B cell (primary cell): ENCODE data around the gene KDM5C. TPM values are rescaled to one million over a fixed set of nuclear protein-coding genes. Genes with fewer than 3 reads are reported as not detected.

ENCODE experiments used
- ATAC-seq: fragments of 200-7000 bp; cut with Tn5 transposase; one replicate; pipeline ENCODE4 v1.10.0; 2021; ENCODE audit warnings: low read depth, mild to moderate bottlenecking, moderate number of reproducible peaks, moderate library complexity
- CTCF ChIA-PET: fragments of 350-600 bp; sonication (Branson Sonifier 250); formaldehyde crosslinking; loops from one replicate; lab custom pipeline; 2021; ENCODE audit warnings: antibody characterized with exemption, inconsistent platforms; lab: Charles Lee
- POLR2A ChIA-PET: fragments of 350-600 bp; sonication (Branson Sonifier 250); formaldehyde crosslinking; loops from one replicate; lab custom pipeline; 2021; ENCODE audit warnings: antibody characterized with exemption; lab: Charles Lee
- DNase-seq: peaks from one replicate; pipeline ENCODE4 v3.0.0; 2013
- H2AFZ ChIP-seq: 2 replicates; pipeline ENCODE4 v1.6.1; 2012; ENCODE audit warnings: mild to moderate bottlenecking, low read depth, low read length; ENCODE audit not compliant: insufficient read depth, poor library complexity, severe bottlenecking
- H3K27ac ChIP-seq, 2 donors: 1 replicate in 1 of 2; 2 replicates in 1 of 2; pipeline ENCODE4 v1.5.1; 2012 to 2013; ENCODE audit warnings: low read length in 2 of 2, mild to moderate bottlenecking in 2 of 2, moderate library complexity in 1 of 2
- H3K27me3 ChIP-seq, 4 experiments: fragments of 200-600 bp in 1 of 4; sonication (generic) in 1 of 4; replicated peaks in 1 of 4; 1 replicate in 2 of 4; 2 replicates in 2 of 4; pipeline versions ENCODE4 v1.6.1 to v1.7.0; 2013 to 2016; ENCODE audit warnings: low read length in 3 of 4, mild to moderate bottlenecking in 2 of 4, mixed read lengths in 1 of 4, moderate library complexity in 1 of 4; ENCODE audit not compliant: insufficient read depth in 4 of 4, control insufficient read depth in 3 of 4; ENCODE audit errors: control extremely low read depth in 1 of 4
- H3K36me3 ChIP-seq, 2 experiments: replicated peaks in 1 of 2; 1 replicate in 1 of 2; 2 replicates in 1 of 2; pipeline versions ENCODE4 v1.6.1 to v1.7.1; 2013; ENCODE audit warnings: low read length in 1 of 2; ENCODE audit not compliant: insufficient read depth in 2 of 2, control insufficient read depth in 1 of 2; ENCODE audit errors: control extremely low read depth in 1 of 2, extremely low read depth in 1 of 2
- H3K4me1 ChIP-seq, 2 donors: fragments of 200-600 bp in 1 of 2; sonication (generic) in 1 of 2; 1 replicate in 1 of 2; 2 replicates in 1 of 2; pipeline versions ENCODE4 v1.5.1 to v1.6.1; 2013 to 2017; ENCODE audit warnings: low read length in 2 of 2; ENCODE audit not compliant: control insufficient read depth in 2 of 2, insufficient read depth in 2 of 2
- H3K4me2 ChIP-seq: replicated peaks from 2 replicates; pipeline ENCODE3; 2012; ENCODE audit warnings: mild to moderate bottlenecking, low read depth, low read length; ENCODE audit not compliant: poor library complexity, severe bottlenecking
- H3K4me3 ChIP-seq, 5 experiments: fragments of 200-600 bp in 1 of 5; sonication (generic) in 1 of 5; 1 replicate in 3 of 5; 2 replicates in 2 of 5; pipeline versions ENCODE4 v1.5.1 to v1.7.0; 2011 to 2016; ENCODE audit warnings: low read length in 4 of 5, mild to moderate bottlenecking in 4 of 5, low read depth in 2 of 5, control low read depth in 1 of 5, moderate library complexity in 1 of 5; ENCODE audit not compliant: insufficient read depth in 1 of 5; ENCODE audit errors: control extremely low read depth in 1 of 5, extremely low read depth in 1 of 5
- H3K79me2 ChIP-seq: fragments of 200-600 bp; sonication (generic); one replicate; pipeline ENCODE4 v1.6.0; 2016; ENCODE audit warnings: low read length; ENCODE audit not compliant: control insufficient read depth, insufficient read depth
- H3K9ac ChIP-seq: fragments of 200-600 bp; sonication (generic); 2 replicates; pipeline ENCODE4 v1.6.1; 2017; ENCODE audit warnings: mild to moderate bottlenecking, low read length, moderate library complexity
- H3K9me3 ChIP-seq, 3 donors: one replicate each; pipeline versions ENCODE4 v1.6.1 to v1.7.1; 2013; ENCODE audit warnings: low read length in 2 of 3; ENCODE audit not compliant: control insufficient read depth in 2 of 3, insufficient read depth in 1 of 3; ENCODE audit errors: control extremely low read depth in 1 of 3
- H4K20me1 ChIP-seq: 2 replicates; pipeline ENCODE4 v1.6.0; 2012; ENCODE audit warnings: mild to moderate bottlenecking, low read length; ENCODE audit not compliant: insufficient read depth, control insufficient read depth, poor library complexity, severe bottlenecking
- H3K27ac Mint-ChIP-seq: one replicate; pipeline ENCODE4 v1.8.0; 2021; ENCODE audit warnings: mixed read lengths
- H3K27me3 Mint-ChIP-seq: one replicate; pipeline ENCODE4 v1.8.0; 2021; ENCODE audit warnings: mixed read lengths
- H3K4me1 Mint-ChIP-seq: one replicate; pipeline ENCODE4 v1.8.0; 2021; ENCODE audit warnings: mixed read lengths
- H3K4me3 Mint-ChIP-seq: one replicate; pipeline ENCODE4 v1.8.0; 2021; ENCODE audit warnings: mixed read lengths
- H3K9me3 Mint-ChIP-seq: one replicate; pipeline ENCODE4 v1.8.0; 2022; ENCODE audit warnings: mixed read lengths; ENCODE audit not compliant: insufficient read depth
- EZH2 ChIP-seq: IDR thresholded peaks from 2 replicates; pipeline ENCODE4 v1.6.1; 2012; ENCODE audit warnings: borderline replicate concordance, low read depth, mild to moderate bottlenecking, moderate library complexity, low read length; ENCODE audit not compliant: insufficient read depth, poor library complexity, severe bottlenecking
- WGBS: methylation state at CpG from one replicate; pipeline ENCODE4 v1.1.5; 2013; ENCODE audit warnings: missing lambda C conversion rate; ENCODE audit not compliant: insufficient coverage; 5-methylcytosine and 5-hydroxymethylcytosine counted together
- intact Hi-C: fragments of 100-400 bp; cut with micrococcal nuclease; formaldehyde crosslinking; loops from one replicate; pipeline ENCODE4 v1.10.0; 2022
- polyA plus RNA-seq: library from polyadenylated mRNA; depleted of rRNA; stranded (reverse); fragments of >200 nt; gene quantifications from 2 replicates; pipeline ENCODE4 v1.2.3, GENCODE V29; 2012
- total RNA-seq, 2 donors: library from RNA; stranded (reverse); fragments of 120-200 nt in 1 of 2; gene quantifications; 1 replicate in 1 of 2; 2 replicates in 1 of 2; pipeline versions ENCODE4 v1.2.3 to v1.2.4, GENCODE V29; 2013 to 2022
- TF ChIP-seq, protein P1 (sequence below): fragments of 200-600 bp; IDR thresholded peaks from one replicate; pipeline ENCODE4 v1.8.0; 2022; ENCODE audit warnings: antibody characterized with exemption, mild to moderate bottlenecking

The KDM5C gene
- total and polyA plus RNA-seq, 2 donors (not counting 1 experiment from before 2014, with no cell fraction given), result 116 to 138 TPM

- H3K9me3 Mint-ChIP-seq, result no peaks in the 10 kb centered on the region
- H3K4me1 Mint-ChIP-seq, result peaks cover 2% of the 10 kb centered on the region
- Histone ChIP-seq H2AFZ (no peak overlapping the region), H3K4me3 (no peak overlapping the region), H3K9ac (no peak overlapping the region), H3K79me2 (no peaks in the 10 kb centered on the region), H3K4me1 (no peaks in the 10 kb centered on the region), H3K9me3 (no peaks in the 10 kb centered on the region), H3K36me3 (no peaks in the 10 kb centered on the region), H4K20me1 (no peaks in the 10 kb centered on the region), H3K27ac (no peak overlapping the region), H3K4me2 (no peak overlapping the region), H3K27me3 (no peaks in the 10 kb centered on the region)
- H3K27me3 Mint-ChIP-seq, result peaks cover 14% of the 10 kb centered on the region
- no peak for DNase-seq
- TF ChIP-seq, protein P1, sequence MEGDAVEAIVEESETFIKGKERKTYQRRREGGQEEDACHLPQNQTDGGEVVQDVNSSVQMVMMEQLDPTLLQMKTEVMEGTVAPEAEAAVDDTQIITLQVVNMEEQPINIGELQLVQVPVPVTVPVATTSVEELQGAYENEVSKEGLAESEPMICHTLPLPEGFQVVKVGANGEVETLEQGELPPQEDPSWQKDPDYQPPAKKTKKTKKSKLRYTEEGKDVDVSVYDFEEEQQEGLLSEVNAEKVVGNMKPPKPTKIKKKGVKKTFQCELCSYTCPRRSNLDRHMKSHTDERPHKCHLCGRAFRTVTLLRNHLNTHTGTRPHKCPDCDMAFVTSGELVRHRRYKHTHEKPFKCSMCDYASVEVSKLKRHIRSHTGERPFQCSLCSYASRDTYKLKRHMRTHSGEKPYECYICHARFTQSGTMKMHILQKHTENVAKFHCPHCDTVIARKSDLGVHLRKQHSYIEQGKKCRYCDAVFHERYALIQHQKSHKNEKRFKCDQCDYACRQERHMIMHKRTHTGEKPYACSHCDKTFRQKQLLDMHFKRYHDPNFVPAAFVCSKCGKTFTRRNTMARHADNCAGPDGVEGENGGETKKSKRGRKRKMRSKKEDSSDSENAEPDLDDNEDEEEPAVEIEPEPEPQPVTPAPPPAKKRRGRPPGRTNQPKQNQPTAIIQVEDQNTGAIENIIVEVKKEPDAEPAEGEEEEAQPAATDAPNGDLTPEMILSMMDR, result no peak
- TF ChIP-seq EZH2, result no peak
- intact Hi-C loops, result no loop called here
- no peak for ATAC-seq
- H3K4me3 Mint-ChIP-seq, result no peak overlapping the region
- POLR2A ChIA-PET, result no interaction called here
- WGBS, result no CpG with 5 or more reads among the region's 11 CpGs
- H3K27ac Mint-ChIP-seq, result no peak overlapping the region
- CTCF ChIA-PET, result no interaction called here
These were observed 41.9 kb upstream of the KDM5C start for GRCh38 chrX:53266914-53267313.

DNA sequence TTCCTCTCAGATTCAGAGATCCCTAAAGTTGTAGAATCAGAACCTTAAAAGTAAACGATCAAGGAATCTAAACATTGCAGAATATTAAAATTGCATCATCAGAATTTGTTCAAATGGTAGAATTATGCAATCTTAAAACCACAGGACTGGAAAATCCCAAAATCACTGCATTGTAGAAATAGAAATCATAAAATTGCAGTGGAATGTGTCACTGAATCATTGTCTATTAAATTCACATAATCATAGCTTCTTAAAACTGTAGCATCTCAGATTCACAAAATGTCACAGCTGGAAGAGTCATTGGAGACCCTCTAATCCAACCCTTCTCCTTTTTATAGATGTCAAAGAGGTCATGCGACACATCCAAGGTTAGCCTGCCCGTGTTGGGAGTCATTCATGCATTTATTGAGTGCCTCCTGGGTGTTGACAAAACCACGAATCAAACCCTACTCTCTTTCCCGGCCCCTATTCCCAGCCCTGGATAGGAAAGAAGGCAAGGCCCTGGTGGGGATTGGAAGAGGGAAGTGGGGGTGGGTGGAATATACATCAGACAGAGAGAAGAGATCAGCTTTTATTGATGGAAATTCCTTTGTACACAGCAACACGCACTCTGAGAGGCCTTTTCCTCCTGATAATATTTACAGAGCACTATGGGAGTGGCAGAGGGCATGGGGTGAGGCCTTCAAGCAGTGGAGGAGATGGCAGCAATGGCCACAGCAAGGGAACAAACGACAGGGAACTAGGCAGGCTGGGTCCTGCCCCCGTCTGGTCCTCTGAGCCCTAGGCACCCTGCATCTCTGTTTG, 41.0 kb upstream of the KDM5C start:
- Histone ChIP-seq H4K20me1 (no peaks in the 10 kb centered on the region), H3K79me2 (no peaks in the 10 kb centered on the region), H3K27ac (no peak overlapping the region), H3K4me1 (no peaks in the 10 kb centered on the region), H2AFZ (no peak overlapping the region), H3K9ac (no peak overlapping the region), H3K4me3 (no peak overlapping the region), H3K4me2 (no peak overlapping the region), H3K9me3 (no peaks in the 10 kb centered on the region), H3K27me3 (no peaks in the 10 kb centered on the region), H3K36me3 (no peaks in the 10 kb centered on the region)
- Mint-ChIP-seq H3K9me3 (no peaks in the 10 kb centered on the region), H3K4me3 (no peak overlapping the region), H3K27ac (no peak overlapping the region), H3K4me1 (peaks cover 6% of the 10 kb centered on the region), H3K27me3 (peaks cover 14% of the 10 kb centered on the region)
- TF ChIP-seq, protein P1, result no peak
- TF ChIP-seq EZH2, result no peak
- POLR2A ChIA-PET, result no interaction called here
- WGBS, result 100% methylated on average over 1 of the region's 8 CpGs
- DNase-seq (no peak), ATAC-seq (no peak)
- intact Hi-C loops, result no loop called here
- CTCF ChIA-PET, result no interaction called here
